Epidermal melanocyte (primary cell): Measurements from ENCODE around the gene TMEM164.
"Not testable (repeated sequence)": the region's sequence is repeated elsewhere in the genome, so short reads cannot be mapped to it uniquely, and the experiment has no call there.

Source experiments
- DNase-seq: peaks from one replicate; pipeline ENCODE4 v3.0.0; 2011; ENCODE audit warnings: low spot score; ENCODE audit not compliant: insufficient read length

TMEM164 gene

DNA sequence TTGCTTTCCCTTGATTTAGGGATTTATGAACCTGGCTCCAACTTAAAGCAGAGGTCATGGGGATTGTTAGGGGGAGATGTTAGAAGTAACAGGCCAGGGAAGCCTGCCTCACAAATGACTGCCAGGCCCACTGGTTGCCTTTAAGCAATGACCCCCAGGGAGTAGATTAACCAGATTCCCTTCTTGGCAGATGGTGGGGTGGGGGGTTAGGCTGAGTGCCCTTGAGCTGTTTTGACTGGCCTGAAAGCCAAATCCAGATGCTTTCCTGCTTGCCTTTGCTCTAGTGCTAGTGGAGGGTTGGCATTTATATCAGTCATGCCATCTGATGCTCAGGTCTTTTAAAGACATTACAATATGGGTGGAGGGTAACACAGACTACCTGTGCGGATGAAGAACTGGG is 128.1 kb downstream of the TMEM164 start:
- DNase-seq, result no peak

DNA sequence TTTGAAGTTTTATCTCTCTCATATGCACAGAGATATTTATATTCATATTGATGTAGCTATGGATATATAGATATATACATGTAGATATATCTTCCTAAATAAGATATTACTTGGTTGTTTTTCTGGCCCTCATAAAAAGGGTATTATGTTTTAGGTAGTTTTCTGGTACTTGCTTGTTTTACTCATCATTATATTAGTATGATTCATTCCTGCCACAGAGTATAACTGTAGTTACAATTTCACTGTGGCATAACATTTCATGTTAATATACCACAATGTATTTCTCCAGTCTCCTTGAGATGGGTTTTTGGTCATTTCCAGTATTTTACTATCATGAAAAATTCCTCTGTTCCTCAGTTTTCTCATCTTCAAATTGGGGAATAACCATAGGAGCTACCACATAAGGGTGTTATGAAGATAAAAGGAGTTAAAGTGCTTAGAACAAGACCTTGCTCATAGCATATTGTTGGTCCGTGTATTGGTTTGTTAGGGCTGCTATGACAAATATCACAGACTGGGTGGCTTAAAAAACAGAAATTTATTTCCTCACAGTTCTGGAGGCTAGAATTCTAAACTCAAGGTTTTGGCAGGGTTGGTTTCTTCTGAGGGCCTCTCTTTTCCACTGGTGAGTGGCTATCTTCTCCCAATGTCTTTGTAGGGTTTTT is 129.7 kb downstream of the TMEM164 start:
- no peak for DNase-seq

DNA sequence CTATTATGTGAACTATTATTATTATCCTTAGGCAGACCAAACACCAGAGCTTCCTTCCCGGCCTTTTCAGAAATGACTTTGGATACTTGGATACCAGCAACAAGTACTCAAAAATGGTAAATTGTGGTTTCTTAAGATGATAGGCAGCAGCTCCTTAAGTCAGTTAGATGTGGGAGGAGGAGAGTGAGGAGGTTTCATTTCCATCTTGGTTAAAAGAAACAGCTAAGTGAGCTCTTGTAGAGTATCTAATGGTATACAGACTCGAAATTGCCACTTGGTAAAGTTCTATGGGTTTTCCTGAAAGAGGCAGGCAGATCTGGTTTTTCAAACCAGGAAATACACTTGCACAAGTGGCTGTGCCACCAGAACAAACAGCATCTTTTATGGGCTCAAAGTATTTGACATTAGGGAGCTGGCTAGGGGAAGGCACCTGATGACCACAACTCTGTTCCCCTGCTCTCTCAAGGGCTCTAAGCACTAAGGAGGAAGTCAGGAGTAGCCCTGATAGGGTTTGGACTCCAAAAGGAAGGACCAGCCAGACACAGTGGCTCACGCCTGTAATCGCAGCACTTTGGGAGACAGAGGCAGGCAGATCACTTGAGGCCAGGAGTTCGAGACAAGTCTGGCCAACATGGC is 130.9 kb downstream of the TMEM164 start:
- DNase-seq, result no peak

DNA sequence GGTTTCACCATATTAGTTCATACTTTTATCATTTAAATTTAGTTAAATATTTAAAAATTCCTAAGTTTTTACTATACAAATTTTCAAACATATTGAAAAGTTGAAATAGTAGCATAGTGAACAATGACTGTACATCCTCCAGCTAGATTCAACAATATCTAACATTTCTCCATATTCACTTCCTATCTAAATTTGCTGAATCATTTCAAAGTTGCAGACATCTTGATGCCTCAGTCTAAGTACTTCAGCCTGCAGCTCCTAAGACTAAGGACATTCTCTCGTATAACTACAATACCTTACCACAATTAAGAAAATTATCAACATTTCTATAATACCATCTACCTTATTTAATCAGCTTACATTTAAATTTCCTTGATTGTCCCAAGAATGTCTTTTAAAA is 132.7 kb downstream of the TMEM164 start:
- DNase-seq, result no peak

DNA sequence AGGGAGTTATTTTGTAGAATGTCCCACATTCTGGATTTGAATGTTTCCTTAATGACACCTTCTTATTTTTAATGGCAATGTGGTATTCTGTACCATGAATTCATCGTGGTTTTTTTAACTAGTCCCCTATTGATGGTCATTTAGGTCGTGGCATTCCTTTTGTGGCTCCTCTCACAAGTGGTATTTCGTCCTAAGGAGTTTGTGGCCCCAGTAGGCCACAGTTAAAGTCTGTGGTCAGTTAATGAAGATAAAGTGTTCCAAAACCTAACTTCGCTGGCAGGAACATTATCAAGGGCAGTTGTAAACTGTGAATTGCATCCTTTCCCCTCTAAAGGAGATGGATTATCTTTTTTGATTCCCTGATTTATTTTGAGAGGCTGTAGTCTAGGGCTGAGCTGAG is 133.2 kb downstream of the TMEM164 start:
- no peak for DNase-seq

DNA sequence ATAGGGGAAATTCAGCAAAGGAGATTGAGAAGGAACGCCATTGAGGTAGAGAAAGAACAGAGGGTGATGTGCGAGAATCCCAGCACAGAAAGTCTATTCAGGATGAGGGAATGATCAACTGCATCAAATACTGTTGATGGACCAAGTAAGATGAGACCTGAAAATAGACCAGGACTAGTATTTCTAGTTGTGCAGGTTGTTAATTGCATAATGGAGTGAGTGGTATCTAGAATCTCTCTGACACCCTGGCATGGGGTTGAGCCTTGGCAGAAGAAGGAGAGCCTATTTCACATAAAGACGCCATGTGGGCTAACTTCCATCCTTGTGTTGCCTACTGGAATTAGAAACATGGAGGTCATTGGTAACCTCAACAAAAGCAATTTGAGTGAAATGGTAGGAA is 135.6 kb downstream of the TMEM164 start:
- no peak for DNase-seq

DNA sequence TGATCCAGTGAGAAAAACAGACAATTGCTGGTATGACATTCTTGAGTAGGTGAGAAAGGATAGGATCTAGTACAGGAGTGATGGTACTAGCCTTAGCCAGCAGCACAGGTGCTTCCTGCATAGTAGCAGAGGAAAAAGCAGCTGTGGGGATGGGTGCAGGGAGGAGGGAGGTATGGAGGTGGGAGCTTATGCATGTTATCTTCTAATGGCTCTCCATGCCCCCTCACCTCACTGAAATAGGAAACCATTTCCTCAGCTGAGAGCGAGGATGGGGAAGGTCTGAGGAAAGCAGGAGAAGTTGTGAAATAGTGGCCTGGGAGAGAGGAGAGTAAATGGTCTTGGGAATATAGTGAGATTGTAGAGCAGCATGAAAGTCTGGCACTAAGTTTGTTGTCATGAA is 136.3 kb downstream of the TMEM164 start:
- DNase-seq, result no peak

DNA sequence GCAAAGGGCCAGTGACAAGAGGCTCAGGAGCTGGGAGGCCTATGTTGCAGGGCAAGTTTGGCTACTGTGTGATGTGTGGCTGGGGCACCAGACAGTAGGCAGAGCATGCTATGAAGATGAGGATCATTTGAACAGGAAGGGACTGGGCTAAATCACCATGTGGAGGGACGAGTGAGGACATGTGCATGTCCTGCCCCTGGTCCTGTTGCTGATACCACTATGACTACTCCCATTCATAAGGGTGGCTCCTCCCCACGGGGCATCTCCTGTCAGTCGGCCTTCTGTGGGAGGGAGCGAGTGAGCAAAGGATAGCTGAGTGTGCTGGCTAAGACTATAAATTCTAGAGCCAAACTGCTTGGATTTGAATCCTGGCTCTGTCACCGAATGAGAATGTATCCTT is 139.2 kb downstream of the TMEM164 start:
- DNase-seq, result peak; percentile 23

DNA sequence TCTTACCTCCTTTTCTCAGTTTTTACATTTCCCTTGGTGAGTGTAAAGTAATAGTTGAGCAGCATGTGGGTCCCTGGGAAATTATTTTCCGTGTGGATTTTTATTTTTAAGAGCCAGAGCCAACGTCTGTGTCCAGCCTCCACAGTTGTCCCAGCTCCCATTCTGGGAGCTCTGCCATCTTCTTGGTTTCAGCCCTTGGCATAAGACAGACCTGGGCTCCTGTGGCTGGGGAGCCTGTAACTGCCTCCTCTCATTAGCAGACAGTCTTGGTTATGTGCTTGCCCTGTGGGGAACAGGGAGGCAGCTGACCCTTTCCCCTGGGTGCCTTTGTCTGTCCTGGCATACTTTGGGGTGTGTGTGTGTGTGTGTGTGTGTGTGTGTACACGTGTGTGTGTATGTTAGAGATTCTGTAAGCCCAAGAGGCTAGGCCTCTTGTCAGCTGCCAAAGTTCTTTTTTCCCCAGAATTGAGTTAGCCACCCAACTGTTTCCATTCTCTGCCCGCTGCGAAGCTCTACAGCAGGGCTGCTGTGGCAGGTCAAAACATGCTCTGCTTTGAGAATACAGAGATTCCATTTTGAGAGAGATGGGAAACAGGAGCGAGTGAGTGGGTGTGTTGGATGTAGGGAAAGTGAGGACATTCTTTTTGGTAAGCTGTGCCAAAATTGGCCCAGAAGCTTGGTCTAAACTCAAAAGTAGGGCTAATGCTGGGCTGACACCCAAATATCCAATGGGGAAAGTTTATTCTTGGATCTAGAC is 140.7 kb downstream of the TMEM164 start:
- DNase-seq, result no peak

DNA sequence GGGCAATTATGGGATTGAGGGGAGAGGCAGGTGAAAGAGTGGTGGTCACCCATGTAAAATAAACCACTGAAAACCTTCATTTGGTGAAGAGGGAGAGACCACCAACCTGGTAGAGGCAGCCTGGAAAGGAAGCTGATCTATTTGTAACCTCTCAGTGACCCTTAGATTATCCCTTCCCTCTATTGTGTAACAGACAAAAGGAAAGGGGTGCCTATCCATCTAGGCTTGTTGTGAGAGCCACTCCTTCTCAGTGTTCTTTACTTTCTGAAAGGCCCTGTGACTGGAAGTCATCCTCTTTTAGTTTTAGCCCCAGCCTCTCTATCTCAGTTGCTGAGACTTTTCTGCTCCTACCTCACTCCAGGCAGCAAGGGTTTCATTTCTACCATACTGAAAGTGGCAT is 142.4 kb downstream of the TMEM164 start:
- DNase-seq, result no peak

DNA sequence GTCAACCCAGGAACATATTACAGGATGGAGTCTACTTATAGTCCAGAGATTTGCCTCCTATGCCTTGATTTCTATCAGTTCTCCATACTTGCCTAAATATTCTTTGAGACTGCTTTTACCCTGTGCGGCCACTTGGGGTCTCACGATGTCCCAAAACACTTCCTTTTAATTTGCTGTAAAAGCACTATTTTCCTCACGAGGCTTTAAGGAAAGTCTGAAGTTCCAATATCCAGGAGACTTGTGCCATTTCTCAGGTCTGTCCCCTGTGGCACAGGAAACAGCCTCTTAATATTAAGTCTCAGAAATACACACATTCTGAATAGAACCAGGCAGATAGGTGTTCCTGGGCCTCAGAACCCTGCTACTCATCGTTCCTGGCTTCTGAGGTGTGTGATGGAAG is 142.9 kb downstream of the TMEM164 start:
- no peak for DNase-seq

DNA sequence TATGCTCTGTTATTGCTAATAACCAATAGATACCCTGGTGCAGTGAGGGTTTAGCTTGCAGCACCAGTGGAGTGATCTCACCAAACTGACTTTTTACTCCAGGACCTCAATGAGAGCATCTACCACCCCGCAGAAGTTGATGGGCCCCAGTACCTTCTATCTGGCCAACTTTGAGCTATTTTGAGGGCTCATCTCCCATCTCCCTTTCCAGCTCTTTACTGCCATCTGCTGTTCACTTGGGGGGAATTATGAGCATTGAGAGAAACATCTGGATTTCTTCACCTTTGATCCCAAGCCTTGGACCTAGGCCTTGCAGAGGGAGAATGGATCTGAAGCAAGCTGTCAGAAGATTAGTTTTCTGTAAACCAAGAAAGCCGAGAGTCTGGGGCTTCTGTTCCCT is 143.6 kb downstream of the TMEM164 start:
- DNase-seq, result peak; percentile 29

DNA sequence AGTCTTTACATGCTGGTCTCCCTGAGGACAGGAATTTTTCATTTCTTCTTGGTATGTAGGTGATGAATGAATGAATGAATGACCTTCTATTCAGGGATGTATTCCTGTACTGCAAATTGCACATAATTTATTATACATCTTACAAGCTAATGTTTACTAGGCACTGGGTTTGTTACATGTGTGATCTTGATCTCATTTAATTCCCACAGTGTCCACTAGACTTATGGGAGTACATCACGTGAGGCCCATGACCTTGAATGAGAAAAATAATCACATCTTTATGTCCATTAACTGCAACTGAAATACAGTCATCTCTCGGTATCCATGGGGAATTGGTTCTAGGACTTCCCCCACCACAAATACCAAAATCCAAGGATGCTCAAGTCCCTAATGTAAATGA is 150.3 kb downstream of the TMEM164 start:
- no peak for DNase-seq

DNA sequence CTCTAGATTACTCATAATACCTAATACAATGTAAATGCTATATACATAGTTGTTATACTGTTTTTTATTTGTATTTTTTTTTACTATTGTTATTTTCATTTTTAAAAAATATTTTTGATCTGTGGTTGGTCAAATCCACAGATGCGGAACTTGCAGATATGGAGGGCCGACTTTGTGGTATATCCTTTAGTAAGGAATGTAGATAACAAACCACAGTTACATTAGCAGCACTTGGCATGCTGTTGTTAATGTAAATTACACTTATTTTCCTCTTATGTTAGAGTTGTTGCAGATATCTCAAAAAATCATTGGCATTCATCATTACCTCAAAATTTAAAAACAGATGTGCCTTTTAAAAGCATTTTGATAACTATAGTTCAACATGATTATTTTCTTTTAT is 151.0 kb downstream of the TMEM164 start:
- no peak for DNase-seq

DNA sequence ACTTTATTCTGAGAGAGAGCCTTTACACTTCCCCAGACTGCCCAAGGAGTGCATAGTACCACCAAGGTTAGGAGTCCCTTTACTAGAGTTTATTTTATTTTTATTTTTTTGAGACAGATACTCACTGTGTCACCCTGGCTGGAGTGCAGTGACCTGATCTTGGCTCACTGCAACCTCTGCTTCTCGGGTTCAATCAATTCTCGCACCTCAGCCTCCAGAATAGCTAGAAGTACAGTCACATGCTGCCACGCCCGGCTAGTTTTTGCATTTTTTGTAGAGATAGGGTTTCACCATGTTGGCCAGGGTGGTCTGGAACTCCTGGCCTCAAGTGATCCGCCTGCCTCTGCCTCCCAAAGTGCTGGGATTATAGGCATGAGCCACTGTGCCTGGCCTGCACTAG is 151.4 kb downstream of the TMEM164 start:
- DNase-seq, result not testable (repeated sequence)

DNA sequence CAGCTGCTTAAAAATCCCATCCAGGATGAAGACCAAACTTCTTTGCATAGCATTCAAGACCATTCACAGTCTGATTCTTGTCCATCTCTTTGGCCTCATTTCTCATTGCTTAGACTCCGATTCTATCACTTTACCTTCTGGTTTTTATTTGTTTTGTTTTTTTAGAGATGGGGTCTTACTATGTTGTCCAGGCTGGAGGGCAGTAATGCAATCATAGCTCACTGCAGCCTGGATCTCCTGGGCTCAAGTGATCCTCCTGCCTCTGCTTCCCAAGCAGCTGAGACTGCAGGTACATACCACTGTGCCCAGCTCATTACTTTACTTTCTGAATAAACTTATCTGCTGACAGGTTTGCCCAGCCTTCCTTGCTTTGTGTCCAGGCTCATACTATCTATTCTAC is 152.8 kb downstream of the TMEM164 start:
- no peak for DNase-seq

DNA sequence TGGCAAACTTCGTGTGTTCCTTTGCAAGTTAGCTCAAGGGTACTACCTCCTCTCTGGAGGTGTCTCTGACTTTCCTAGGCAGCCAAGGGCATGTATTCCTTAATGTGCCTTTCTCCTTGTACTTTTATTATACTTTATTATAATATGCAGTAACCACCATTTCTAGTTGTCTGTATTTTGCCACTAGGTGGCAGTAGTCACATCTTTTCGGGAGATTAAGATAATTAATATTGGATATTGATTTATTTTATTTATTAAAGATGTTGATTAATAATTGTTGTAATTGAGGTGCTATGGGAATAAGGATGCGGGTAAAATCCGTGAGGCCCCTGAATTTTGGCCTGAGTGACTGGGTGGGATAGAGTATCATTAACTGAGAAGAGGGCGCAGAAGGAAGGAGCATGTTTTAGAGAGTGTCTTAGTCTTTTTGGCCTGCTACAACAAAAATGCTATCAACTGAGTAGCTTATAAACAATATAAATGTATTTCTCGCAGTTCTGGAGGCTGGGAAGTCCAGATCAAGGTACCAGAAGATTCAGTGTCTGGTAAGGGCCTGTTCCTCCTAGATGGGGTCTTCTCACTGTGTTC is 153.3 kb downstream of the TMEM164 start:
- no peak for DNase-seq

DNA sequence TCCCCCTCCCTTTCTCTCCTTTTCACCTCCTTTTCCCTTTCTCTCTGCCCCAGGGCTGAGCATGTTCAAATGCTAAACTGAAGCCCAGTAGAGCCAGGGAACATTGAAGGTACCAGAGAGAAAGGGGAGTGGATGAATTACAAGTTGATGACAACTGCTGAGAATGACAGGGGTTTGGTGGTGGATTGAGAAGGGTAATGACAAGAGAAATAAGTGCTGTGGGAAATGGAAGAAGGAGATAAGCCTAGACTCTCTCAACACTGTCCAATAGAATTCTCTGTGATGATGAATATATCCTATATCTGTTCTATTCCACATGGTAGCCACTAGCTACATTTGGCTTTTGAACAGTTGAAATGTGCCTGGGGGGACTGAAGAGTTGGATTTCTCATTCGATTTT is 154.5 kb downstream of the TMEM164 start:
- DNase-seq, result no peak

DNA sequence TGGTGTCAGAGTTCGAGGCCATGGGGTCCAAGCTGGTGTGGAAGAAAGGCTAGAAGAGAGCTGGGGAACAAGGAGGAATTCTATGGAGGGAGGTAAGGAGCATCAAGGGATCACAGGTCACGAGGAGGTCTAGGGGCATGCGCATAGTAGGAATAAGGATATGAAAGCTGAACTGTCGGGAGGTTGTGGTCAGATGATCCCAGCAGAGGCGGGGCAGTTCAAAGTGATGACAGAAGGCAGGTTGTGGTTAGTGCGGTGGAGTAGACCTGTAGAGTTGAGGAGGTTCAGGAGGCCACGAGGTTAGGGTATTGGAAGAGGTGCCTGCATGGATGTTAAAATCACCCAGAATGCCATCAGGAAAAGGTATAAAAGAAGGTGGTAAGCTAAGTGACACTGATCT is 156.3 kb downstream of the TMEM164 start:
- no peak for DNase-seq

DNA sequence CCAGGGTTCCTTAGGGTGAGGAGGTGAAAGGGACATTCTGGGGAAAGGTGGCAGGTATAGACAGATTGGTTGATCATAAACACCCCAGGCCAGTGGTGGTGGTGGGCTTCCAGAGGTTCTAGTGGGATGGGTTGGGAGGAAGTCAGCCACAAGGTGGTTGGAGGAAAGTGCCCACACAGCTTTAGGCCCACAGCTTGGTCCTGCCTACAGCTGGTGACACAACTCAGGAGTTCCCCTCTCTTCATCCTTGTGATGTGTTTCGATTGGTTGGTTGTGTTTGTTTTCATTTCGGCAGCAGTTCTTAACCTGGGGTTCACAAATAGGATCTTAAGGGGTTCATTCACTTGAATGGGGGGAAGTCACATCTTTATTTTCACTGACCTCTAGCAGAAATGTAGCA is 157.0 kb downstream of the TMEM164 start:
- DNase-seq, result no peak

DNA sequence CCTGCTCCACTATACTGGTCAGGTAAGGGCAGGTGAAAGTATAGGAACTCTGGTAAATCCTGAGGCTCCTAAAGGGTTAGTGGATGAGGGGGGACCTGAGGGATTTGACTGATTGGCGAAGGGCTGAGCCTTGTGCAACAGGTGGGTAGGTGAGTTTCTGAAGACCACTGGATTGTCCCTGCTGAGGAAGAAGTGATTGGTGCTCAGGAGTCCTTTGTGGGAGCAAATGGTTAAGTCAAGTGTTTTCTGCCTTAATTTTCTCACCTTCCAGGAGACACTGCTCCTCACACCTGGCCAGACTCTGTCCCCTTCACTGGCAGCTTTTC is 158.4 kb downstream of the TMEM164 start:
- no peak for DNase-seq

DNA sequence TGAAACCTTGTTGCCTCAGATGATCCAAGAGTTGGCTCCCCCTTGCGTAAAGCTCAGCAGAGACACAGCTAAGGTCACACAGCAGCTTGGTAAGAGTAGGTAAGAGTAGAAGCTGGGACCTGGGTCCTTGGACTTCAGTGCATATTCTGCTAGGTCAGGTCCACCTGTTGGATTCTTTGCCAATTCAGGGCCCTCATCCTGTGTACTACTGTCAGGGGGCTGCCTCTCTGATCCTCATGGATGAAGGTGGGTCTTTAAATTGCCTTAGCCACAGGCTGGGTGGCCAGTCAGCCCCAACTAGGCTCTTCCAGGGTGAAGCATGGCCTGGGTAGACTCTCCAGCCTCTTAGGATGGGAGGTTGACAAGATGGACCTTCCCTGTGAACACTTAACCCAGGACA is 159.2 kb downstream of the TMEM164 start:
- DNase-seq, result no peak

DNA sequence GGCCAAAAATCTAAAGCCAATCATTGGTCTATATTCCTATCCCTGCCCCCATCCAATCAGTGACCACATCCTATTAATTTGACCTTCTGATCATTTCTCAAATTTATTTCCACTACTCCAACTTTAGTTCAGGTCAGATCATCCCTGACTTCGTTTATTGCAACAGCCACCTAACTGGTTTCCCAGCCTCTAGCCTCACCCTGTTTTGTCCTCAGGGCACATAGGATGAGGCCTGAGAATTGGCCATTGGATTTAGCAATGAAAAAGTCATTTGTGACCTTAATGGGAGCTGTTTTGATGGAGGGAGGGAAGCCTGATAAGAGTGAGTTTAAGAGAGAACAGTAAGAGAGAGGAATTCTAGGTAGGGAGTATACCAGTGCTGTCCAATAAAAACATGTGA is 160.0 kb downstream of the TMEM164 start:
- no peak for DNase-seq
